ENCODE results near the gene PNKD. TPM values are rescaled to one million over a fixed set of nuclear protein-coding genes. Genes with fewer than 3 reads are reported as not detected.

The PNKD gene
- total RNA-seq, 4 donors from 2014 or later = 26.1 to 50.4 (median 46.7) TPM

DNA sequence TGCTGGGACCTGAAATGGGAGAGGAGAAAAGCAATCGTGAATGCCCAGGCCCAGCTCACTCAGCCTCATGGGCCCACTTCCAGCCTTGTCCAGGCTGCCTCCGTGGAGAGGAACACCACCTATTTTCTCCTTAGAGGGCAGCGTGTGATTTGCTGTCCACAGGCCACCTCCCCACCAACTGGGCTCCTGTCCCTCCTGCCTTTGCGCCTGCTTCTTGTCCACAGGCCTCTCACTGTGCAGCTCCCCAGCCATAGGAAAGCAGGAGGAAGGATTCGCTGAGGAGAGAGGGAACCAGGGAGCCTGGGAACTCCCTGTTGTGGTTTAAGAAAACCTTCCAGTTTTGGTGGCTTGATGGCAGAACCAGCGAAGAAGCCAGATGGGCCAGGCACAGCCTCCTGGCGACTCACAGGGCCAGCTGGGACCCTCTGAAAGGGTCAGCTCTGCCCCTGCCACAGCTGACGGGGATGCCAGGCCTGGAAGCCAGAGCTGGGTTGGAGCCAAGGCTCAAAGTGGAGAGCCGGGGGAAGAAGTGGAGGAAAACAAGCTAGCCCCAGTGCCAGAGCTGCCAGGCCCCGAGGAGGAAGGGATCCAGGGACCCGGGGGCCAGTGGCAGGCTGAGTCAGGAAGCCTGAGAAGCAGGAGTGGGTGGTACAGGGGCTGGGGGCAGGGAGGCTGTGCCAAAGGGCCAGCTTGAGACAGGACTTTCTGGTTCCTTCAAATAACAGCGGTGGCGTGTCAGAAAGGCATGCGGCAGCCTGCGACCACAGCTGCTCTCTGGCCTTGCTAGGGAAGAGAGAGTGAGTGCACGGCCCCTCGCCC is 12.1 kb downstream of the PNKD start:
- TF ChIP-seq, protein P1, sequence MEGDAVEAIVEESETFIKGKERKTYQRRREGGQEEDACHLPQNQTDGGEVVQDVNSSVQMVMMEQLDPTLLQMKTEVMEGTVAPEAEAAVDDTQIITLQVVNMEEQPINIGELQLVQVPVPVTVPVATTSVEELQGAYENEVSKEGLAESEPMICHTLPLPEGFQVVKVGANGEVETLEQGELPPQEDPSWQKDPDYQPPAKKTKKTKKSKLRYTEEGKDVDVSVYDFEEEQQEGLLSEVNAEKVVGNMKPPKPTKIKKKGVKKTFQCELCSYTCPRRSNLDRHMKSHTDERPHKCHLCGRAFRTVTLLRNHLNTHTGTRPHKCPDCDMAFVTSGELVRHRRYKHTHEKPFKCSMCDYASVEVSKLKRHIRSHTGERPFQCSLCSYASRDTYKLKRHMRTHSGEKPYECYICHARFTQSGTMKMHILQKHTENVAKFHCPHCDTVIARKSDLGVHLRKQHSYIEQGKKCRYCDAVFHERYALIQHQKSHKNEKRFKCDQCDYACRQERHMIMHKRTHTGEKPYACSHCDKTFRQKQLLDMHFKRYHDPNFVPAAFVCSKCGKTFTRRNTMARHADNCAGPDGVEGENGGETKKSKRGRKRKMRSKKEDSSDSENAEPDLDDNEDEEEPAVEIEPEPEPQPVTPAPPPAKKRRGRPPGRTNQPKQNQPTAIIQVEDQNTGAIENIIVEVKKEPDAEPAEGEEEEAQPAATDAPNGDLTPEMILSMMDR (IDR thresholded peaks at IDR 0.05; ENCODE audit: low read depth) = no peak

DNA sequence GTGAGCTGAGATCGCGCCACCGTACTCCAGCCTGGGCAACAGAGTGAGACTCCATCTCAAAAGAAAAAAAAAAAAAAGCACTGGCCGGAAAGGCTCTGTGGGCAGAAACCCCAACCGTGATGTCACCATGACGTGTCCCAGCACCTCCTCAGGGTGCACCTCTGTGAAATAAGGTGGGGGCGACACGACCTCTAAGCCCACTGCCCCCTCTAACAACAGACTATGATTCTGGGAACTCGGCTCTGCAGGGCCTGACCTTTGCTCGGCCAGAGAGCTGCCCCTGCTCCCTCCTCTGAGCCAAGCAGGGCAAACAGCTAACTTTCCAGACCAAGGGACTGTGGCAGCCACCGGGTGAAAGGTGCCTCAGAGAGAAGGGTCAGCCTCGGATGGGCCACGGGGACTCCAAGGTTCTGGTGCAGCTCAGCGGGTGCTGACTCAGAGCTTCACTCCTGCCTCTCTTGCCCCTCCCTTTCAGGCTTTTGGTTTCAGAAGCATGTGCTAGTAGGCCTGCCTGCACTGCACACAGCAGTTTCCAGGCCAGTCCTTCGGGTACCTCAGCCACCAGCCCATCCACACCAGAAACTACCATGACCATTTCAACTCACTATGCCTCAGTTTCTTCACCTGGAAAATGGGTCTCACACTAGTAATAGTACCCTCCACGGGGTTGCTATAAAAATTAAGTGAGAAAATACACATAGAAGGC is 13.9 kb downstream of the PNKD start:
- TF ChIP-seq, protein P1 (IDR thresholded peaks at IDR 0.05; ENCODE audit: low read depth) = no peak

DNA sequence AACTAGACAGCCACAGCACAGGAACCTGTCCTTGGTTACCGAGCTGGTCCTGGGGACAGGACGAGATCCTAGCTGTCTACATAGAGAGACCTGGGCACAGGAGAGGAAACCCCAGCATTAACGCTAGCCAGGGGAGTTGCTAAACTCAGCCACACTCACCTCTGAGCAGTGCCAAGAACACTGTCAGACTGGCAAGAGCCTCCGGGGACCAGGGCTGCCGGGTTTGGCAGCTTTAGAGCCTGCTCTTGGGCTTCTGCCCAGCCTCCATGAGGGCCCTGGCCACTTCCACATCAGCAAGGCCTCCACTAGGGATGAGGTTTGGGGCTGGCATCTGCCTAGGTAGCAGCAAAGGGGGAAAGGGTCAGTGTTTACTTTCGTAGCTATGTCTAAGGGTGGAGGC is 15.3 kb downstream of the PNKD start:
- TF ChIP-seq, protein P1 (IDR thresholded peaks at IDR 0.05; ENCODE audit: low read depth) = no peak

DNA sequence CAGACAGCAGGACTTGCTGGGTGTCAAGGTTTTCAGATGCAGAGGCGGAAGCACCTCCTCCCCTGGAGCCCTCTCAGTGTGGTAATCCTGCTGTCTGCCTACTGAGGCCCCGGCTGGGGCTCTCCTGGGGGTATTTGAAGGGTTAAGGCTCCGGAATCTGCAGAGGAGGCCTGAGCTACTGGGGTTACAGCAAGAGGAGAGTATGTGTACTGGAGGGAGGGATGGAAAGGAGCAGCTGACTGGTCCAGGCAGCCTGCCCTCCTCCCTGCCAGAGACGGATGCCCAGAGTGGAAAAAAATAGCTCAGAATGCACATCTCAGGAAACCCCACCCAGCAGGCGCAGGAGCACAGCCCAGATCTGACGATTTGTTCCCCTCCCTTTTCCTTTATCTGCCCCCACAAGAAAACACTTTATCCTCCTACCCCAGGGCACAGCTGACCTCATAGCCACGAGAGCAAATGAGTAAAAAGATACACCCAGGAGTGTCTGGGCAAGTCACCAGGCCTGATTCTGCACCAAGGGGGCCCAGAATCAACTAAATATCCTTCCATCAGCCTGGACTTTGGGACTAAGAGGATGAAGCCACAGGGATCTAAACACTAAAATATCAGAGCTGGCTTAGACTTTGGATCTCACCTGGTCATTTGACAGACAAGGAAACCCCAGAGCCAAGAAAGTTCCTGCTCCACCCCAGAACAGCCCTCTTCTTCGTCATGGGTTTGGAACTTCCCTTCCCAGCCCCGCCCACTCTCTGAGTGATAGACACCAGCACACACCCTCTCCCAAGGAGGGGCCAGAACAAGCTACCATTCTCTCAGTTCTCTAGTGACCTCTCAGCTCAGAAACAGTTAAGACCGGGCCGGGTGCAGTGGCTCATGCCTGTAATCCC is 16.5 kb downstream of the PNKD start:
- TF ChIP-seq, protein P1 (IDR thresholded peaks at IDR 0.05; ENCODE audit: low read depth) = no peak

DNA sequence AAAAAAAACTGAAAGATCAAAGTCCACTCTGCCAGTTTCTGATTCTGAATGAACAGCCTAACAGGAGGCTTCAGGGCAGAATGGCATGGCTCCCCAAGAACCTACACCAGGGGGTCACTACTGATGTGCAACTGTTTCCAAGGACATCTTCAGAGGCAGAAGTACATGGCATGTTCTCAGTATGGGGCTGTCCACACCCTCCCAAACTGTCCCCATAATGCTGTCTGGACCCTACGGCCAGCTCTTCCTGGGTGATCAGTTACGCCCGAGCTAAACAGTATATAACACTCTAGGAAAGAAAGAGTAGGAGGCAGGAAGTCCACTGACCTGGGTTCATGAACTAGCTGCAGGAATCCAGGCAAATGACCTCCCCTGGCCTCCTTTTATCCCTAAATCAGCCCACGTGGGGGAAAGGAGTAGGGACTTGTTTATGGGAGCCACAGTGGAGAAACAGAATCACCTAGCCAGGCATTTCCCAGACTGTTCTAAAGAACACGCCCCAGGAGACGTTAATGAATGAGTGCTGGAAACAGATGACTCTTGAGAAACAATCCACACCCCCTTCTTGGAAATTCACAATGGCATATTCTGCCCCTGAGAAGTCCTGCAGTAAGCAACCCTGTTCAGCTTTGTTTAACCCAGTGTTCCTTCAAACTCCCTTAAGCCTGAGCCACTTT is 19.5 kb downstream of the PNKD start:
- TF ChIP-seq, protein P1 (IDR thresholded peaks at IDR 0.05; ENCODE audit: low read depth) = no peak

DNA sequence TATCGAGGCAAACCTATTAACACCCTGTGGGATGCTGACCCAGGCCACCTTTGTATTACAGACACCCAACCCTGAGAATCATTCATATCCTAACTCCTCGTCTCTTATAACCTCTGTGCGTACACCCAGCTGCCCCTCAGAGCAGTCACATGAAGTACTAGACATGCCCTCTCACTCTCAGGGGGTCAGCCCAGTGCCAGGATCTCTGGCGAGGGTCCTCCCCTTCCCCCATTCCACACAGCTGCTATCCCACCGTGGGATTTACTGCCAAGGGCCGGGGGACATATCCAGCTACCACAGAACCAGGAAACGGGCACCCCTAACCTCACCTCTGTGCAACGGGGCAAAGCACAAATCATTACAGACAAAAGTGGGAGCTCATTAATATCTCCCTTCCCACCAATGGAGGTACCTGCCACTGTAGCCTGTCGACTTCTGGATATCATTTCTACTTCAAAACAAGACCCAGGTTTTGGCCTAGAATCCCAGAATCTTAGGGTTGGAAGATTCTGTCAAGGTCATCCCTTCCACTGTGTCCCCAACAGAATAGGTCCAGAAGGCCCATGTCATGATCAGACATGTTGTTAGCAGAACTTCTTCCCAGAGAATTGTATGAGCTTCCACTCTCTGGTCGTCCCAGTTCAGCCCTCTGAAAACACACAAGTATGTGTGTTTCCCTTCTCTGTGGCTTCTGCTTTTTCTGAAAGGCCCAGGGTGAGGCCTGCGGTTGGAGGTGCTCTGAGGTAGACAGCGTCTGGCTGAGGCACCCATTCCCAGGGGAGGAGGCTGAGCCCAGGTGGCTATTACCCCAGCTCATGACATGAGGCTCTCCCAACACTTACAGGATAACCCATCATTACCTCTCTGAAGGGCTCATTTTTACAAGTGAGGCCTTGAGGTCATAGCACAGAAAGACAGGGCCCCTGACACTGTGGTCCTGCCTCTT is 20.3 kb downstream of the PNKD start:
- TF ChIP-seq, protein P1 (IDR thresholded peaks at IDR 0.05; ENCODE audit: low read depth) = no peak

Measured in subcutaneous adipose tissue (tissue), 4 donors.